AML-193 (cell line): ENCODE data around the gene LAMC1.
"Not testable (repeated sequence)": the region's sequence is repeated elsewhere in the genome, so short reads cannot be mapped to it uniquely, and the experiment has no call there.

Experiments used
- DNase-seq, 2 experiments: peaks; one replicate each; lab custom pipeline; 2025; lab: John Stamatoyannopoulos, UW

Gene LAMC1

DNA sequence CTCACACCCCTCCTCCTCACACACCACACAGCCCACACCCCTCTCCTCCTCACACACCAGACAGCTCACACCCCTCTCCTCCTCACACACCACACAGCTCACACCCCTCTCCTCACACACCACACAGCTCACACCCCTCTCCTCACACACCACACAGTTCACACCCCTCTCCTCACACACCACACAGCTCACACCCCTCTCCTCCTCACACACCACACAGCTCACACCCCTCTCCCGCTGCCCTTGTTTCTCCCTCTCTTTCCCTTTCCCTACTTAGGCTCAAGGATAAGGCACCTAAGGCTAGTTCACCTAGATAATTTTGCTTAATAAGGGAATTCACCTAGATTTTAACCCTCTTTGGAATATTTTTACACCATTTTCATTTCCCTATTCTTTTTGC lies 126.8 kb downstream of the LAMC1 start:
- not testable (repeated sequence) for DNase-seq

- DNase-seq = no peak
Measured at GRCh38 chr1:183150445-183150844, 127.2 kb downstream of the LAMC1 start.

GRCh38 chr1:183152180-183152579 lies 129.0 kb downstream of the LAMC1 start:
- DNase-seq = no peak

GRCh38 chr1:183155939-183156338 lies 132.7 kb downstream of the LAMC1 start:
- no peak for DNase-seq

GRCh38 chr1:183159960-183160359 lies 136.7 kb downstream of the LAMC1 start:
- DNase-seq = no peak

DNA sequence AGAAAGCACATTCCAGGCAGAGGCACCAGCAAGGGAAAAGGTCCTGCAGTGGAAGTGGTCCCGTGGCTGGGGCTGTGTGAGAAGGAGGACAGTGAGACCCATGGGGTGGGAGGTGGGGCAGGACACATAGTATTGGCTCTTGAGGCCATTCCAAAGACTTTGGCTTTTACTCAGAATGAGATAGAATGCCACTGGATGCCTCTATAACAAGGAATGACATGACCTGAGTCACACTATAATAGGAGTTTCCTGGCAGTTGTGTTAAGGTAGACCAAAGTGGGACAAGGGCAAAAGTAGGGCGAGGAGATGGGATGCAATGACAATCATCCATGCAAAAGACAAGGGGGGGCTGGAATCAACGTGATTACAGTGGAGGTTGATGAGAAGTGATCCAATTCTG lies 138.2 kb downstream of the LAMC1 start:
- no peak for DNase-seq

DNA sequence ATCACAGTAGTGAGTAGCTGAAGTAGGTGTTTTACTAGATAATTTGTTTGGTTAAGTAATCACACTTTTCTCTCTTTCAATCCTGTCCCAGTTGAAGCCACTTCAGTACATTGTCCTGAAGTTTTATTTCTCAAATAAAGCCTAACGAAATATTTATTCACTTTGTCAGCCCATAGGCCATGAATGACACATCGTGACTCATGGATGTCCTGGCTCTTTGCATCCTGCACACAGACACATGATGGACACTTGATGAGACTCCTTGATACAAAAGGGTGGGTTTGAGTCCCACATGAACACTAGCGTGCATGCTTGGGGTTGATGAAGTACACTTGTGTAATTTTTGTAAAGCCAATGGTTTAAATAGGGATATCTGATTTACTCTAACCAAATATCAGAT lies 140.1 kb downstream of the LAMC1 start:
- no peak for DNase-seq

DNA sequence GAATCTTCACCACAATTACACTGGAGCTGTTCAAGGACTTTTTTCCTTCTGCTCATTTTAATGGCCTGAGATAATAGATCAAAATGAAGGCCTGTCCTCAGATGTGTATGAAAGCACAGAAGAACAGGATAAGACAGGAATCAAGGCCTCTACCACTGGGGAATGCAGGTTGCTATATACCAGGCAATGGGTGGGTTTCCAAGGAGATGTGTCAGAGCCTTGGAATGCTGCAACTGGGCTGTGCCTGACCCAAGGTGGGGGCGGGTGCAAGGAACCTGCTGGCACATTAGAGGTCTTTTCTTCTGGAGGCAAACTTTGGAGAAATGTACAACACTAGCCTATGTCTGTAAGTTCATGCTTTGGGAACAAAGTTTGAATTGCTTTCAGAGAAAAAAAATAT lies 141.1 kb downstream of the LAMC1 start:
- no peak for DNase-seq

DNA sequence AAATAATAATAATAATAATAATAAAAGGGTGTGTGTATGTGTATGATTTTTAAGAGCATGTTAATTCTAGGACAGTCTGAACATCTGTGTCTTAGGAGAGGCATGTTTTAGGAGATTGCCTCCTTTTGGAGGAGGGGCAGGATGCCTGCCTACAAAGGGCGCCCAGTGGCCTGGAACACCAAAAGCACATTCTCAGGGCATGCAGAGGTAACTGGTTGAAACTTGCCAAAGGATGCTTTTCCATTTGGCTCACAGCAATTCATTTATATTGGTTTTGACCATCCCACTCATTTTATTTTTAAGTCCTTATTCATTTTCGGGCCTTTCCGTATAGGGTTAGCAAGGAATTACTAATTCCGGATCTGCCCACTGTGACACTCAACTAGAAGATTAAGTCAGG lies 141.7 kb downstream of the LAMC1 start:
- no peak for DNase-seq

DNA sequence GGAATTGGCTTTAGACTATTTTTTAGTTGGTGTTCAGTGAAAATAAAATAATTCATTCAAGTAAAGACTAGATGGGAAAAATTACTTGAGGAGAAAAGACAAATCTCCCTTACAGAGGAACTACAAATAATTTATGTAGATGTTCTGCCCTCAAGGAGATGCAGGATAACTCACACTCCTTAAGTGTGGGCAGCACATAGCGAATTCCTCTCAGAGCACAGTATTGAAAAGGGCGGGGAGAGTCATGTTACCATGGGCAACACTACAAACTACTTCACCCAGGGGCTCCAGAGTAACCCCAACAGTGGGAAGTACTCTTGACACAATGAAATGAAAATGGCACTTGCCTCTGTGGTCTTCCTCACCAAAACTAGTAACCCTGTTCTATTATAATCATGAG lies 142.2 kb downstream of the LAMC1 start:
- DNase-seq = no peak

- DNase-seq = no peak
Measured at GRCh38 chr1:183166454-183166853, 143.2 kb downstream of the LAMC1 start.

DNA sequence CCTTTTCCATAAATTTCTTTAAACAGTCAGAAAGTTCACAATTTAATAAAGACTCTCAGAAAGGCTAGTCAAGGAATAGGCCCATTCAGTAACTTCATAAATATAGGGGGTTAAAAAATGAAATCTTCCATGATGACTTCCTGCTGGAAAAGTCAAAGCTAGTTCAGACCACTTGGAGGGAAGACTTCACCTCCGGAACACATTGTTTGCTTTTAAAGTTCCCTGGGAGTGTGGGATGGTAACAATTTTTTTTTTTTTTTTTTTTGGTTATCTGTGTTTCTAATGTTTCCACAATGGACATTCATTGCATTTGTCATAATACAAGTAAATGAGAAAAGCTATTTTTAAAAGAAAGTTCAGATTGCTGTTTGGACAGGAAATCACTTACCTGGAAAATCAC lies 144.5 kb downstream of the LAMC1 start:
- DNase-seq = no peak

DNA sequence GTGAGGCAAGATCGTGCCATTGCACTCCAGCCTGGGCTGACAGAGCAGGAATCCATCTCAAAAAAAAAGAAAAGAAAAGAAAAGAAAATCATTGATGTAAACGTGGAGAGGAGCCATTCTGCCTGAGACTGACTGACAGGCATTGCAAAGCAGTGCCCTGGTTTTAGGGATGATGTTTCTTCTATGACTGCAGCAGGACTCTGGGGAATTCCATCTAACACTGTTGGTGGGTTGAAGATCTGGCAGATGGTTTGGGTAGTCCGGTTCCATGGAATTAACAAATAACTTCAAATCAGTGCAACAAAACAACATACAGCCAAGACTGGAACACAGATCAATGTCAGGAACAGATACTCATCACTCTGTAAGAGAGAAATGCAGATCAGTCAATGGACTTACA lies 145.1 kb downstream of the LAMC1 start:
- DNase-seq = no peak

- DNase-seq = no peak
Measured at GRCh38 chr1:183173828-183174227, 150.6 kb downstream of the LAMC1 start.

- DNase-seq = no peak
Measured at GRCh38 chr1:183175631-183176030, 152.4 kb downstream of the LAMC1 start.

DNA sequence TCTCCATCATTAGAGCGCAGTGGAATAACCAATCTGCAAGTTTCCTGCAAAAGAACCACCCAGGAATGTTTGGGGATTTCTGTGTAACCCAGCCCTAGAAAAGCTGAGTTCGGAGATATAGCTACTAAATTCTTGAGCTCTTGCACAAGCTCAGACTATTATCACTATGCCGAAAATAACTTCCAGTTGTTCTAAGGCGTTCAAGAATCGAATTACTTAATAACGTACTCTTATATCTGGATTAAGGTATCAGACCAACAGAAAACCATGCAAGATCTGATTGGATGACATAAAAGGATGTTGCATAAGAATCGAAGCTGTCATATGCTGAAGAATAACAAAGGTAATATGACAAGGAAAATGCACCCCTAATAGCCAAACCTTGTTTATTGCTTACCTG lies 155.3 kb downstream of the LAMC1 start:
- DNase-seq = no peak

- no peak for DNase-seq
Measured at GRCh38 chr1:183179033-183179432, 155.8 kb downstream of the LAMC1 start.

DNA sequence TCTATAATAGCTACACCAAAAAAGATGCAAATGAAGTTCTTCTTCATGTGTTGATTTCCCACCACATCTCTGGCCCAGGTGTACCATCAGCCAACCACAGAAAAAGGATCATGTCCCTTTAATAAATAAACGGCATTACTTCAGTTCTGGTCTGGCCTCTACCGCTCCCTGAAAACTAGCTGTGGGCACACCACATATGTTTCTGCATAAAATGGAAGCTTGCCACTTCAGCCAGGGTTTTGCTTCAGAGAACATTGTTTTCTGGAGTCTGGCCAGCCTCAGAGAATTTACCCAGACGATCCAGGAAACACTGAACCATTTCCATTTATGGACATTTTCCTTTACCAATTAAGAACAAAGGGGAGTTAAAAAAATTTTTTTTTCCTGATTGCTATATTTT lies 157.0 kb downstream of the LAMC1 start:
- no peak for DNase-seq

- no peak for DNase-seq
Measured at GRCh38 chr1:183180634-183181056, 157.4 kb downstream of the LAMC1 start.

DNA sequence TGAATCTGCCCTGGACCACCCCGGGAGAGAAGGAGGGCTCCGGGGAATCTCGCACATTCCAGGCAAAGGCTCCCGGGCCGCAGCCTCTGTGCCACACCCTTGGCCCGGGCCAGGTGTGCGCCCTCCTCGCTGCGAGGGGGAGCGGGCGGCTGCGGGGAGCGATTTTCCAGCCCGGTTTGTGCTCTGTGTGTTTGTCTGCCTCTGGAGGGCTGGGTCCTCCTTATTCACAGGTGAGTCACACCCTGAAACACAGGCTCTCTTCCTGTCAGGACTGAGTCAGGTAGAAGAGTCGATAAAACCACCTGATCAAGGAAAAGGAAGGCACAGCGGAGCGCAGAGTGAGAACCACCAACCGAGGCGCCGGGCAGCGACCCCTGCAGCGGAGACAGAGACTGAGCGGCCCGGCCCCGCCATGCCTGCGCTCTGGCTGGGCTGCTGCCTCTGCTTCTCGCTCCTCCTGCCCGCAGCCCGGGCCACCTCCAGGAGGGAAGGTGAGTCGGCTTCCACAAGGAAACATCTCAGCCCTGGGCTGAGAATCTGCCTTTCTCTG lies 162.8 kb downstream of the LAMC1 start, which contains the start of gene LAMC2:
Gene LAMC2 (plus strand): TSS at position 324 of the 550 bp plus-strand sequence. CDS start 89 bp downstream, at position 413.
- no peak for DNase-seq

GRCh38 chr1:183186841-183187240 lies 163.6 kb downstream of the LAMC1 start:
- no peak for DNase-seq

DNA sequence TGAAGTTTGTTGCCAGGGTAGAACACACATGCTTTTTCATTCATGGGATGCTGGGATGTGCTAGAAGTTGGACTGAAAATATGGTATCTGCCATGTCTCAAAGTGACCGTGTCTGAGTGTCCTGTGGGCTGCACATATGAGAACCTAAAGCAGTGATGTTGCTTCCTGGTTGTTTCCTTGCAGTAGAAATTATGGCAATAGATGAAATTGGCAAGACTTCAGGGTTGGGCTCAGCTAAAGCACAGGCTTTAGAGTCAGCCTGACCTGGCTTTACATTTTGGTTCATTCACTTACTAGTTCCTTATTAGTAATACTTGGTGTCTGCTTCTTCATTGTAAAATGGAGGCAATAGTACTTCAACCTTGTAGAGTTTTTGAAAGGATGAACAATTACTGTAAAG lies 165.0 kb downstream of the LAMC1 start:
- DNase-seq = no peak

- no peak for DNase-seq
Measured at GRCh38 chr1:183191833-183192232, 168.6 kb downstream of the LAMC1 start.

- DNase-seq = no peak
Measured at GRCh38 chr1:183193963-183194525, 170.8 kb downstream of the LAMC1 start.
